Non-pigmented ciliary epithelial cell (primary cell): ENCODE results near the gene APOC3.
A peak's percentile ranks its signal among the peaks of the same experiment; 100 is the strongest.

Experiments used
- DNase-seq: peaks from one replicate; pipeline ENCODE4 v3.0.0-alpha.2; 2010; ENCODE audit warnings: low read depth

The APOC3 gene

DNA sequence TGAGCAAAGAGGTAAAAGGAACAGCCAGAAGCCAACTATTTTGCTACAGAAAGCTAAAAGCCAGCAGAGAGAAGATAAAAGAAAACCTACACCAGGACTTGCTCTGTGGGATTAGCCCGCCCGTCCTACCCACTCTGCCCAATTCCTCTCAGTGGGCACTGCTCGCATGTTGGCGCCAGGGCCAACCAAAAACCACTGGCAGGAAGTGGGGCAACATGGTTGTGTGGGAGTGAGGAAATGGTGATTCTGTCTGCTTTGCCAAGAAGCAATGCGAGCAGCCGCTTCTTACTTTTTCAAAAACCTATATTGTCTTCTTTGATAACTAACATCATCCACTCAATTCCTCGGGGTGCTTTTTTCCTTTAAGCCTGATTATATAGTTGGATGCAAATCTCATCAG, 21.9 kb downstream of the APOC3 start:
- no peak for DNase-seq

DNA sequence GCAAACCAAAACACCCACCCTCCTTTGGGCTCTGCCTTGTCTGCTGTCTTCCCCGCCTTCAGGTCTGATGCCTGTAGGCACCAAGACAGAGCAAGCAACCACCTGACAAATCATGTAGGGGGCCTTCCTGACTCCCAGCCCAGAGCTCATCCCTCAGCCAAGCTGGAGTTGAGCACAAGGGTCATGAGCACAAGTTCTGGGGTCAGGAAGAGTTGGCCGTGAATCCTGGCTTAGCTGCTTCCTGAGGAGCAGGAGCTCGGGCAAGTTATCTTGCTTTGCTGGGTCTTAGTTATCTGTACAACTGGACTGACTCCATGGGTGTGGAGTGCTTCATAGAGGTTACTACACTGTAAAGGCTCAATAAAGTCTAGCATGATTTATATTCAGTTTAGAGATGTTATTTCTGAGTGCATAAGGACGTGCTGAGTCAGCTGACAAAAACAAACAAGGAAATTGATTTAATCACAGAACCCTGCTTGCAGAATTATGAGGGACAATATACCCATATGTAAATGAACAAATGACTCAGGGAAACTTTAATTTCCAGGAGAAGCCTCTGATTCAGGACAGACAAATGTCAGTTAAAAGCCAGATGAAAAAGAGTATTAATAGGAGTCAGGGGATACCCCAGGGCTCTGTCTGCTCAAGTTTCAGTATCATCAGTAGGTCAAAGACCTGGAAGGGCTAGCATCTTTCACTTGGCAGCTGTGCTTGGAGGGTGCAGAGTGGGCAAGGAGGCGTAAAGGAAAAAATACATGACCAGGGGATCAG, 22.7 kb downstream of the APOC3 start:
- DNase-seq, result no peak

- DNase-seq, result peak; percentile 77
Measured at GRCh38 chr11:116853461-116854073, 23.9 kb downstream of the APOC3 start.

- no peak for DNase-seq
Measured at GRCh38 chr11:116855413-116855812, 25.7 kb downstream of the APOC3 start.

- DNase-seq, result no peak
Measured at GRCh38 chr11:116856423-116856822, 26.7 kb downstream of the APOC3 start.

DNA sequence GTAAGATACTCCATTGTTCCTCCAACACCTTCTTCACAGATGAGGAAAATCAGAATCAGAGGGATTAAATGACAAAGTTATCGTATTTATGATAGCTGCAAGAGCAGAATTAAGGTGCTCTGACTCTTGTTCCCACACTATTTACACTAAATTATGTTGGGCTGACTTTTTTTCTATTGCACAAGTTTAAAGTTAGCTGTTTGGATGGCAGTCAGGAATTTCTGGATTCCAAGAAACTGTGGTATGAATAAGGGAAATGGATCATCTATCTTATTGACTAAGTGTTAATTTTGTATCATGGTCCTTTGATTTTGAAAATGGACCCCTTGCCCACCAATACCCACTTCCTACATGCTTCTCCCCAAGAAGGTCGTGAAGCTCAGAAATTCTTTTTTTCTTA, 27.6 kb downstream of the APOC3 start:
- DNase-seq, result no peak

DNA sequence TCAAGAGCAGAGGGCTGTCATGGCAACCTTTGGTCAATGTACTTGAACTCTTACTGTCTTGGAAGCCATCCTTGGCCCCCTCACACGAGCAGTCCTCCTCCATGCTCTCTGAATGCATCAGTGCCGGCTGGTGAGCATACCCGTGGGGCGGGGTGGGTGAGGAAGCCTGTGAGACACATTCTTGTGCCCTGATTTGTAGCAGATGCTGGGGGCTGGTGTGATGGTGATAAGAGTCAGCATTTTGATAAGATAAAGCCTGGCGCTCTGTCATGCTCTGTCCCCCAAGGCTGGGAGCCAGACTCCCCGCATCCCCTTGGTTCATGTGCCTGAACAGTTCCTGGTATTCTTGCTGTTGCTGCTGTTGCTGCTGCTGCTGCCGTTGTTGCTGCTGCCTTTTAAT, 28.2 kb downstream of the APOC3 start:
- DNase-seq, result no peak

DNA sequence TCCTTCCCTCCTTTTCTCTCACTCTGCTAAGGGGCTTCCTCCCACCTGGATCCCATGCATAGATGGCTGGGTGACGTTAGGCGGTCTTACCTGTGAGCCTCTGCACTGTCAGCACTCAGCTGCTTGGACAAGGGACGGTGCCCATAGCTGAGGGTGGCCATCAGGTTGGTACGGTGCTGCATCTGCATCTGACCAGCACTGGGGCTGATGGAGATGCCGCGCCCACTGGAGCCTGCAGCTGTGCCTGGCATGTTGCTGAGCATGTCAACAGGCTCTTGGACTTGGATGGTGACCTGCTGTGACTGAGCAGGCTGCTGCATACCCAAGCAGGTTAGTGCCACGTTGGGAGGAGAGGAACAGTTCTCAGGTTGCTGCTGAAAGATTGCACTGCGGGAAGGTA, 29.5 kb downstream of the APOC3 start:
- no peak for DNase-seq

DNA sequence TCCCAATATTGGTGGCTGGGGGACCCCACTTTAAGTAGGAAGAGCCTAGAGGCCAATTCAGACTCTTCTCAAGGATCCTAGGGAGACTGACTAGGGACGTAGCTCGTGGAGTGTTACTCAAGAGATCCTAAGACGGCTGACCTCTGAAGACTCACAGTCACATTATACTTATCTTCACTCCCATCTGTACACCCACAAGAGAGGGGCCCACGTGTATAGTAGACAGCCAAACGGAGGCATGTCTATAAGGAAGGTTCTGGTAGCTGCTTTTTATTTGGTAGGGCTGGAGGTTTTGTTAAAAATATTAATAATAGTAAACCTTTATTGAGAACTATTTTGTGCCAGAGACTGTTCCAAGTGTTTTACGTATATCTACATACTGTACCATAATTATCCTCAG, 30.6 kb downstream of the APOC3 start:
- no peak for DNase-seq

DNA sequence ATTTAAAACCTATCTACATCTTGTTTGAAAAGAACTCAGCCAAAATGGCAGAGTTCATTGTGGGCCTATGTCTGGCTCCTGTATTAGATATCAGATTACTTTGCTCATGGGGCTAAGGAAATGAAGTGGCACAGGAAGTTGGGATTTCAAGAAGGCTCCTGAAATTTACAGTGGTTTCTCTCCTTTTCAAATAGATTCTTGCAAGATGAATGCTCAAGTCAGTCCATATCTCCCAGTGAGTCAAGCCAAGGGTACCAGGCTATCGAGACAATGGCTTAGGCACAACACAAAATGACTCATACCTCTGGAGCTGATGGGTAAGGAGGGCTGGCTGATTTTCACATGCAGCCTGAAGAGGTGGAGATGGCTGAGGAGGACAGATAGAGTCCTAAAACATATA, 31.8 kb downstream of the APOC3 start:
- peak; percentile 55 for DNase-seq

DNA sequence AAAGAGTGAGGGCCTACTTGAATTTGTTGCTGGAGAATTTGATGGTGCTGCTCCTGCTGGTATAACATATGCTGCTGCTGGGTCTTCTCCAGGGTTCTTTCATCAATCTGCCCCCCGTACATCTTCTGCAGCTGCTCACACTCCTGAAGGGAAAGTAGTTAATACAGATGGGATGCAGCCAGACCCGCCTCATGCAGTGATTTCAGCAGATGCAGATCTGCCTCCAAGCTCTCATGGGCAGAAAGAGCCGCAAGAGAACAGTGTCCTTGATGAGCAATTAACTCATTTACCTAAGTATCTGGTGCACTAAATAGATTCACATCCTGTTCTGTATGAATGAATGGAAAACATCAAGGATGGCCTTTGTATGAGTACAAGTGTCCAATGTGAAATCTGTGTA, 32.5 kb downstream of the APOC3 start:
- no peak for DNase-seq

- DNase-seq, result no peak
Measured at GRCh38 chr11:116862951-116863350, 33.2 kb downstream of the APOC3 start.

DNA sequence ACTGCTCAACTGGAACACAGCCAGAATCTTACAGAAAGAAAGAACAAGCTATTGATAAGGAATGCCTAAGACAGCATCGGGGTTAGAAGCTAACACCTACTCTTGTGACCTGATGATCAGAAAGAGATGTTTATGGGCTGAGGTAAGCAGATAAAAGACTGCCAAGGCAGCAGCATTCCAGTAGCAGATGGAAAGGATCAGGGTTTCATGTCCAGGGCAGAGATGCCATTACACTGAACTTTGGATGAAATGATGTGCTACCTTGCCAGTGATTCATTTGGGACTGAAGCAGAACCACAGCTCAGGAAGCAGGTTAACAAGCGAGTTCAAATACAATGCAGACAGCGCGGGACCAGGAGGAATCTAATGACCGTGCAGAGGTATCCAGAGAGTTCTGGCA, 34.8 kb downstream of the APOC3 start:
- no peak for DNase-seq

GRCh38 chr11:116865696-116866095, 36.0 kb downstream of the APOC3 start:
- DNase-seq, result no peak

DNA sequence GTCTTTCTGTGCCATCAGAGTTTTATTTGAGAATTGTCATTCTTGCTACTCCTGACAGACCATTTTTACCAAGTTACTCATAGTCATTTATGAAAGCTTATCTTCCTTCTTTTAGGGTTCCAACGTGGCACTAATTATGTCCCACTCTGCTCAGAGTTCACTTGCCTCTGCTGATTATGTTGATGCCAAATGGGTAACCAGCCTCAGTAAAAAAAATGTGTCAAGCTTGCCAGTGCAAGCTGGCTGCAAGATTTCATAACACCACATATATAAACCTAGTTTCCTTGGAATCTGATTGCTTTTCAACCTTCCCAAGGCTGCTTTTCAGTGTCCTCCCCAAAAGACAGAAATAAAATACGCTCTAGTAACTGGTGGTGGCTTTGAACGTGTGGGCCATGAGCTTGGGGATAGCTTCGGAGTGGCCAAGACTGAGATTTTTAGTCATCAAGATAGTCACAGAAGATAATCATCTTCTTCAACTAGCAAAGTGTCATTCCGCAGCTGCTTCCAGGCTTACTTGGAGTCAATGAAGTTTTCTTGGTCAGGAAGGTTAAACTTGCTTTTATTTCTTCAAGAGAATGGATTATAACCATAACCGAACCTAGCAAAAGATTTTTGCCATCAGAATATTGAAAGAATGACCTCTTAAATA, 37.2 kb downstream of the APOC3 start:
- no peak for DNase-seq

- no peak for DNase-seq
Measured at GRCh38 chr11:116867619-116868018, 37.9 kb downstream of the APOC3 start.

DNA sequence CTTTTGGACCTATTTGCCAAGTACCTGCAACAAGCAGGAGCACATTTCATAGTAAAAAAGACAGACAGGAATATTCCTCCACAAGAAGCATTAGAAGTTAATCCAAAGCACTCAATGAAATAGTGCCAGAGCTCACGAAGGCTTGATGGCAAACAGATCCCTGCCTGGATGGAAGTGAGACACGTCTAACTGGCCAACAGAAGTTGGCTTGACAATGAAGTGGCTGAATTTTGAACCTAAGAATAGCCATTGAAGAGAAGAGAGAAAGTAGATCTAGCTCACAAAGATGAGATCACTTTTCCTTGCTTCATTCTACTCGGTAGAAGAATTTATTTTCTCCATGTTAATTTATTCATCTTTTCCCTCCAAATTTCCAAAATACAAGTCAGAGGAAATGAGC, 38.4 kb downstream of the APOC3 start:
- DNase-seq, result no peak

- no peak for DNase-seq
Measured at GRCh38 chr11:116869610-116870009, 39.9 kb downstream of the APOC3 start.

GRCh38 chr11:116870054-116870453, 40.3 kb downstream of the APOC3 start:
- no peak for DNase-seq

- DNase-seq, result peak; percentile 69
Measured at GRCh38 chr11:116871248-116871647, 41.5 kb downstream of the APOC3 start.

- no peak for DNase-seq
Measured at GRCh38 chr11:116873381-116873780, 43.7 kb downstream of the APOC3 start.

DNA sequence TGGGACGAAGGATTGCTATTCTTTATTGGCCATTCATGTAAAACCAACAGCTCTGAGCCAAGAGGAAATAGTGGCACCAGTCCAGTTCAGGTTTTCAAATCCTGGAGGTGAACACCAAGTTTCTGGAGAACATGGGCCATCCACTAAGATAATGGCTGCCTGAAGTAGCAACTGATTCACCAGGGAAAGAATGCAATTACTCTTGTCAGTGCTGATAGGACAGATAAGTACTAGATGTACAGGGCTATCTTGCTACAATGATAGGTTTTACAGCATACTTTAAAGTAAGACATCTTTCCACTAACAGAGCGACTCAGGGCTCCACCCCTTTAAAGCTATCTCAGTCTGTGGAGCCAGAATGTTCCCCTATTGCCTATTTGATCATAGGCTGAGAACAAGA, 44.5 kb downstream of the APOC3 start:
- DNase-seq, result no peak

DNA sequence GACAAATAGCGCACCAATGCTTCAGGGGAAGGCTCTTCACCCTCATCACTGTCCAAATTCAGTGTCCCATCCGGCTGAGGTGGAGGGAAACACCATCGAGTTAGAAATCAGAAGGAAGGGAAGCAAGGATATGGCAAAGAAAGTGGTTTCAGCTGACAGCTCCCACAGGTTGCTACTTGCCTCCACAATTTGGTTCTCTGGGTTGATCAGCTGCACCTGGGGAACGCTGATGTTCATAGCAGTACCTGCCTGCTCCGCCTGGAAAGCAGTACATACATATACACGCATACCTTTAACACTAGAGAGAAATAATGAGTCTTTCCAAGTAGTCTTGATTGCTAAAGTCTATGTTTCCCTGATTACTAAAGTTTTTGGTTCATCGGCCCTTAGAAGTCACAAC, 45.5 kb downstream of the APOC3 start:
- DNase-seq, result no peak

DNA sequence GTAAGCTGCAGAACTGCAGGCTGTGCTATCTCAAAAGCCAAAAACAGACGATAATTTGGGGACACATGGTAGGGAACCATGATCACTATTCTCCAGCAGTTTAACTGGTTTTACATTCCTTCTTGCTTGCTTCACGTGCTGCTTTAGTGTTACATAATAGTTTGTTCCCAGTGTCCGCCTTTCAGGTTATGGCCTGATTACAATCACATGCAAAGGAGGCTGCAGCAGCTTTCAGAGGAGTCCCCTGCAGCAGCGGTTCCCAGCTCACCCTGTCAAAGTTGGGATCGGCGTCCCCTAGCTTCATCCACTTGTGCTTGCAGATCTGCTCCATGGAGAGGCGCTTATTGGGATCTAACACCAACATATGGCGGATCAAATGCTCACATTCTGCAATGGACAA, 46.9 kb downstream of the APOC3 start:
- no peak for DNase-seq
